ENCODE measurements around the gene IGSF9B. TPM values are rescaled to one million over a fixed set of nuclear protein-coding genes. Genes with fewer than 3 reads are reported as not detected.
A peak's percentile ranks its signal among the peaks of the same experiment; 100 is the strongest.
"Not testable (repeated sequence)": the region's sequence is repeated elsewhere in the genome, so short reads cannot be mapped to it uniquely, and the experiment has no call there.

The IGSF9B gene
- polyA plus RNA-seq (ENCODE audit: insufficient read length in 10 of 10), result 10 to 100 TPM in 8 of 10 donors, 1 to 10 TPM in 2; 7.5 to 15.3 (median 11.9) TPM
- long read RNA-seq, donor 1, partial matches to known transcripts, result 0 of 1 reads
- long read RNA-seq, donor 1, other reads (novel, unspliced or antisense), result 0 of 1 reads
- long read RNA-seq, donor 2, result 0 reads
- long read RNA-seq, donor 3, result 0 reads
- long read RNA-seq, donor 4, result 0 reads
- long read RNA-seq, donor 5, partial matches to known transcripts, result 0 of 1 reads
- long read RNA-seq, donor 5, other reads (novel, unspliced or antisense), result 0 of 1 reads
- long read RNA-seq, donor 6, result 0 reads
- long read RNA-seq, donor 7, partial matches to known transcripts, result 0 of 1 reads
- long read RNA-seq, donor 7, other reads (novel, unspliced or antisense), result 0 of 1 reads
- long read RNA-seq, donor 8, result 0 reads
- long read RNA-seq, donor 9, result 0 reads

GRCh38 chr11:133956650-133957633 lies at the start of gene IGSF9B:
Gene IGSF9B (minus strand): TSS chr11:133956968. CDS start chr11:133956754, 214 bp downstream.
- DNase-seq, result peak; percentile 72 to 93 (median 85)

- DNase-seq, result peak in 2 of 3 donors; percentile 28 to 55
These were observed 47.9 kb upstream of the IGSF9B start for GRCh38 chr11:134004496-134005172.

- peak in 2 of 3 donors; percentile 5 to 30 for DNase-seq
These were observed 47.2 kb upstream of the IGSF9B start for GRCh38 chr11:134003792-134004495.

GRCh38 chr11:134002819-134003218 lies 46.1 kb upstream of the IGSF9B start:
- DNase-seq, result not testable (repeated sequence)

- not testable (repeated sequence) for DNase-seq
These were observed 45.6 kb upstream of the IGSF9B start for GRCh38 chr11:134002338-134002737.

- no peak for DNase-seq
These were observed 44.8 kb upstream of the IGSF9B start for GRCh38 chr11:134001596-134001995.

- no peak for DNase-seq
These were observed 44.3 kb upstream of the IGSF9B start for GRCh38 chr11:134001088-134001487.

- DNase-seq, result no peak
These were observed 42.6 kb upstream of the IGSF9B start for GRCh38 chr11:133999355-133999754.

GRCh38 chr11:133997554-133997953 lies 40.8 kb upstream of the IGSF9B start:
- no peak for DNase-seq

- DNase-seq, result no peak
These were observed 39.9 kb upstream of the IGSF9B start for GRCh38 chr11:133996671-133997070.

- DNase-seq, result no peak
These were observed 38.3 kb upstream of the IGSF9B start for GRCh38 chr11:133995066-133995465.

GRCh38 chr11:133993921-133994320 lies 37.2 kb upstream of the IGSF9B start:
- no peak for DNase-seq

- DNase-seq, result no peak
These were observed 36.3 kb upstream of the IGSF9B start for GRCh38 chr11:133993107-133993506.

- no peak for DNase-seq
These were observed 35.4 kb upstream of the IGSF9B start for GRCh38 chr11:133992121-133992520.

GRCh38 chr11:133991101-133991500 lies 34.3 kb upstream of the IGSF9B start:
- no peak for DNase-seq

GRCh38 chr11:133990501-133990900 lies 33.7 kb upstream of the IGSF9B start:
- no peak for DNase-seq

GRCh38 chr11:133988686-133989410 lies 32.1 kb upstream of the IGSF9B start:
- no peak for DNase-seq

- no peak for DNase-seq
These were observed 30.4 kb upstream of the IGSF9B start for GRCh38 chr11:133987171-133987570.

GRCh38 chr11:133985981-133986944 lies 29.5 kb upstream of the IGSF9B start:
- DNase-seq, result no peak
